Measurements from ENCODE around the gene ARHGAP45. TPM values are rescaled to one million over a fixed set of nuclear protein-coding genes. Genes with fewer than 3 reads are reported as not detected.

Gene ARHGAP45
- total RNA-seq, 1 donor from 2014 or later: 0.67 TPM

GRCh38 chr19:1042689-1043511 lies 24.1 kb upstream of the ARHGAP45 start:
- H3K4me1 Mint-ChIP-seq (ENCODE audit: unreplicated experiment): peaks cover 36% of the 10 kb centered on the region
- H3K27ac Mint-ChIP-seq (ENCODE audit: unreplicated experiment): no peak overlapping the region
- no peak for TF ChIP-seq CTCF (IDR thresholded peaks at IDR 0.05)
- H3K9me3 Mint-ChIP-seq (ENCODE audit: unreplicated experiment): no peaks in the 10 kb centered on the region
- H3K36me3 Mint-ChIP-seq (ENCODE audit: unreplicated experiment): peaks cover under 1% of the 10 kb centered on the region
- H3K27me3 Mint-ChIP-seq (ENCODE audit: unreplicated experiment): no peaks in the 10 kb centered on the region
- no peak for DNase-seq (ENCODE audit: extremely low spot score, unreplicated experiment)
- no peak overlapping the region for H3K4me3 Mint-ChIP-seq (ENCODE audit: unreplicated experiment)

- DNase-seq (ENCODE audit: extremely low spot score, unreplicated experiment): no peak
- H3K27ac Mint-ChIP-seq (ENCODE audit: unreplicated experiment): no peak overlapping the region
- no peak for TF ChIP-seq CTCF (IDR thresholded peaks at IDR 0.05)
- H3K36me3 Mint-ChIP-seq (ENCODE audit: unreplicated experiment): no peaks in the 10 kb centered on the region
- H3K4me1 Mint-ChIP-seq (ENCODE audit: unreplicated experiment): peaks cover 14% of the 10 kb centered on the region
- H3K27me3 Mint-ChIP-seq (ENCODE audit: unreplicated experiment): no peaks in the 10 kb centered on the region
- no peak overlapping the region for H3K4me3 Mint-ChIP-seq (ENCODE audit: unreplicated experiment)
- no peaks in the 10 kb centered on the region for H3K9me3 Mint-ChIP-seq (ENCODE audit: unreplicated experiment)
These were observed 21.7 kb upstream of the ARHGAP45 start for GRCh38 chr19:1045247-1045603.

GRCh38 chr19:1046117-1046626 lies 20.8 kb upstream of the ARHGAP45 start:
- Mint-ChIP-seq H3K27me3 (ENCODE audit: unreplicated experiment) (no peaks in the 10 kb centered on the region), H3K27ac (ENCODE audit: unreplicated experiment) (no peak overlapping the region), H3K4me3 (ENCODE audit: unreplicated experiment) (no peak overlapping the region), H3K9me3 (ENCODE audit: unreplicated experiment) (no peaks in the 10 kb centered on the region), H3K36me3 (ENCODE audit: unreplicated experiment) (no peaks in the 10 kb centered on the region), H3K4me1 (ENCODE audit: unreplicated experiment) (peaks cover 4% of the 10 kb centered on the region)
- no peak for DNase-seq (ENCODE audit: extremely low spot score, unreplicated experiment)
- no peak for TF ChIP-seq CTCF (IDR thresholded peaks at IDR 0.05)

GRCh38 chr19:1046836-1047695 lies 19.9 kb upstream of the ARHGAP45 start:
- no peaks in the 10 kb centered on the region for H3K27me3 Mint-ChIP-seq (ENCODE audit: unreplicated experiment)
- TF ChIP-seq CTCF (IDR thresholded peaks at IDR 0.05): no peak
- H3K4me3 Mint-ChIP-seq (ENCODE audit: unreplicated experiment): no peak overlapping the region
- no peaks in the 10 kb centered on the region for H3K36me3 Mint-ChIP-seq (ENCODE audit: unreplicated experiment)
- no peaks in the 10 kb centered on the region for H3K9me3 Mint-ChIP-seq (ENCODE audit: unreplicated experiment)
- no peaks in the 10 kb centered on the region for H3K4me1 Mint-ChIP-seq (ENCODE audit: unreplicated experiment)
- DNase-seq (ENCODE audit: extremely low spot score, unreplicated experiment): no peak
- no peak overlapping the region for H3K27ac Mint-ChIP-seq (ENCODE audit: unreplicated experiment)

- no peaks in the 10 kb centered on the region for H3K27me3 Mint-ChIP-seq (ENCODE audit: unreplicated experiment)
- no peak overlapping the region for H3K27ac Mint-ChIP-seq (ENCODE audit: unreplicated experiment)
- H3K4me1 Mint-ChIP-seq (ENCODE audit: unreplicated experiment): no peaks in the 10 kb centered on the region
- no peak for DNase-seq (ENCODE audit: extremely low spot score, unreplicated experiment)
- H3K36me3 Mint-ChIP-seq (ENCODE audit: unreplicated experiment): no peaks in the 10 kb centered on the region
- H3K4me3 Mint-ChIP-seq (ENCODE audit: unreplicated experiment): no peak overlapping the region
- TF ChIP-seq CTCF (IDR thresholded peaks at IDR 0.05): no peak
- H3K9me3 Mint-ChIP-seq (ENCODE audit: unreplicated experiment): no peaks in the 10 kb centered on the region
These were observed 19.2 kb upstream of the ARHGAP45 start for GRCh38 chr19:1047696-1048147.

All from osteocyte (in vitro differentiated cells).